Measurements from ENCODE around the gene KNDC1.

DNA sequence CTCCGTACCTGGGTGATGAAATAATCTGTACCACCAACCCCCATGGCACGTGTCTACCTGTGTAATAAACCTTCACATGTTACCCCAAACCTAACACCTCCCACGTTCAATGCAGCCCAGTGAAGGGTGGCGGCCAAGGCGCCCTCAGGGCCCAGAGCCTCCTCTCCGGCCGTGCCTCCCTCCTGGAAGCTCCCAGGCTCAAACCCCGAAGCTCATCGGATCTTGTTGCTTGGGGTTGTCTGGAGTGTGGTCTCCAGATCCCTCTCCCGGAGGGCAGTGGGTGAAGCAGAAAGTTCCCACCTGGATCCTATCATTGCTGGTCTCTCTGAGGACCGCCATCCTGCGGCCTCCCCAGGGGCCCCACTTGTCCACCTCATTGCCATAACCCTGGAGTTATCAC lies 9.4 kb upstream of the KNDC1 start:
- TF ChIP-seq, protein P1, sequence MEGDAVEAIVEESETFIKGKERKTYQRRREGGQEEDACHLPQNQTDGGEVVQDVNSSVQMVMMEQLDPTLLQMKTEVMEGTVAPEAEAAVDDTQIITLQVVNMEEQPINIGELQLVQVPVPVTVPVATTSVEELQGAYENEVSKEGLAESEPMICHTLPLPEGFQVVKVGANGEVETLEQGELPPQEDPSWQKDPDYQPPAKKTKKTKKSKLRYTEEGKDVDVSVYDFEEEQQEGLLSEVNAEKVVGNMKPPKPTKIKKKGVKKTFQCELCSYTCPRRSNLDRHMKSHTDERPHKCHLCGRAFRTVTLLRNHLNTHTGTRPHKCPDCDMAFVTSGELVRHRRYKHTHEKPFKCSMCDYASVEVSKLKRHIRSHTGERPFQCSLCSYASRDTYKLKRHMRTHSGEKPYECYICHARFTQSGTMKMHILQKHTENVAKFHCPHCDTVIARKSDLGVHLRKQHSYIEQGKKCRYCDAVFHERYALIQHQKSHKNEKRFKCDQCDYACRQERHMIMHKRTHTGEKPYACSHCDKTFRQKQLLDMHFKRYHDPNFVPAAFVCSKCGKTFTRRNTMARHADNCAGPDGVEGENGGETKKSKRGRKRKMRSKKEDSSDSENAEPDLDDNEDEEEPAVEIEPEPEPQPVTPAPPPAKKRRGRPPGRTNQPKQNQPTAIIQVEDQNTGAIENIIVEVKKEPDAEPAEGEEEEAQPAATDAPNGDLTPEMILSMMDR (IDR thresholded peaks at IDR 0.05) = no peak
- no peak for TF ChIP-seq POLR2A (IDR thresholded peaks at IDR 0.05)
